Left renal cortex interstitium (tissue), 4 donors: ENCODE data around the gene DNAAF1. TPM values are rescaled to one million over a fixed set of nuclear protein-coding genes. Genes with fewer than 3 reads are reported as not detected.

ENCODE experiments used
- DNase-seq, 4 donors: peaks; one replicate each; pipeline ENCODE4 v3.0.0-alpha.2; 2013; ENCODE audit warnings: low read depth in 4 of 4, low spot score in 2 of 4, missing footprints in 1 of 4
- polyA plus RNA-seq, 4 donors: library from polyadenylated mRNA; unstranded; fragments of 120-200 nt; gene quantifications; one replicate each; pipeline ENCODE4 v1.2.1, GENCODE V29; 2013; ENCODE audit not compliant: insufficient read length in 4 of 4

Gene DNAAF1
- polyA plus RNA-seq, 4 donors, result 2.7 to 9.0 (median 5.2) TPM

DNA sequence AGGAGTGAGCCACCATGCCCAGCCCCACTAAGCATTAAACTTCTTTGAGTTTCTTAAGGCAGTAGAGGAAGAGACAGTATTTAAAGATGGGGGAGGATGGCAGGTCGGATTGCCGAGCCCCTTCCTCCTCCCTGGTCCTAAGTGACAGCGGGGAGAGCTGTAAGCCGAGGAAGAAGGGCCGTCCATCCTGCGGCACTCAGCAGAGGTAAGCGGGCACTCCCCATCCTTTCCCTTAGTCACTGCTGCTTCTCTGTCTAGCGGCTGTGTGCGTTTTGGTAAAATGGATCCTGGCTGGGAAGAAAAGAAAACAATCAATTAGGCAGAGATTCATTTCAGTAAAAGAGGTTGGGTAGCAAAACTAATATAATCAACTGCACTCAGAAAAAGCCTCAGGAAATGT lies 13.9 kb downstream of the DNAAF1 start:
- no peak for DNase-seq

GRCh38 chr16:84159800-84160199 lies 14.7 kb downstream of the DNAAF1 start:
- DNase-seq, result no peak

- DNase-seq, result no peak
These were observed 15.9 kb downstream of the DNAAF1 start for GRCh38 chr16:84161037-84161436.

GRCh38 chr16:84161801-84162200 lies 16.7 kb downstream of the DNAAF1 start:
- peak in 1 of 4 donors; percentile 44 for DNase-seq

DNA sequence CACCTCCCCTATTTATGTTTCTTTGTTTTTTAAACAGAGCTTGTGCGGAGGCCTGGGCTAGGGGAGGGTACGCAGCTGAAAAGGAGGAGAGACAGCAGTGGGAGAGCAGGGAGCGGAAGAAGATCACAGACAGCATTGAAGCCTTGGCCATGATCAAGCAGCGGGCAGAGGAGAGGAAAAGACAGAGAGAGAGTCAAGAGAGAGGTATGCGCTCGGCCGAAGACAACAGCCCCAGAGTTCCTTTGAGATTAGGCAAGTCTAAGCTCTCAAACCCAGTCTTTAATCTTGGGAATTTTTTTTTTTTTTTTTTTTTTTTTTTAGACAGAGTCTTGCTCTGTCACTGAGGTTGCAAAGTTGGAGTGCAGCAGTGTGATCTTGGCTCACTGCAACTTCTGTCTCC lies 20.6 kb downstream of the DNAAF1 start:
- DNase-seq, result no peak

- DNase-seq, result no peak
These were observed 21.9 kb downstream of the DNAAF1 start for GRCh38 chr16:84166796-84167695.

GRCh38 chr16:84169765-84170310 lies 24.7 kb downstream of the DNAAF1 start:
- DNase-seq, result no peak

DNA sequence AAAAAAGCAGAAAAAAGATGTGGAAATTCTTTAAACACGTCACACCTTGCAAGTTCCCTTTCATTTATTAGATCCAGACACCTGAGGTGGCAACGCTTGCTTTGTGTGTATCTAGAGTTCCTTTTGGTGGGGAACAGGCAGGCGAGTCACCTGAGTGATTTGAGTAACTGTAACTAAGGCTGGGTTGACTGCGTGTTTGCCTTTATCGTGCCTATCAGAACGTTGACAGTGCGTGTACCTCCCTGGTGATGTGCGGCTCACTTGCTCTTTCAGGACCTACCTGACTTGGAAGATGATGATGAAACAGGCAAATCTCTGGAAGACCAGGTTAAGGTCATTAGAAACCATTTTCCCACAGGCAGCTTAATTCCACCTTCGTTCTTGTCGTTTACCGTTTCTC lies 29.3 kb downstream of the DNAAF1 start:
- no peak for DNase-seq

- peak in 1 of 4 donors; percentile 29 for DNase-seq
These were observed 30.4 kb downstream of the DNAAF1 start for GRCh38 chr16:84175350-84176081.

DNA sequence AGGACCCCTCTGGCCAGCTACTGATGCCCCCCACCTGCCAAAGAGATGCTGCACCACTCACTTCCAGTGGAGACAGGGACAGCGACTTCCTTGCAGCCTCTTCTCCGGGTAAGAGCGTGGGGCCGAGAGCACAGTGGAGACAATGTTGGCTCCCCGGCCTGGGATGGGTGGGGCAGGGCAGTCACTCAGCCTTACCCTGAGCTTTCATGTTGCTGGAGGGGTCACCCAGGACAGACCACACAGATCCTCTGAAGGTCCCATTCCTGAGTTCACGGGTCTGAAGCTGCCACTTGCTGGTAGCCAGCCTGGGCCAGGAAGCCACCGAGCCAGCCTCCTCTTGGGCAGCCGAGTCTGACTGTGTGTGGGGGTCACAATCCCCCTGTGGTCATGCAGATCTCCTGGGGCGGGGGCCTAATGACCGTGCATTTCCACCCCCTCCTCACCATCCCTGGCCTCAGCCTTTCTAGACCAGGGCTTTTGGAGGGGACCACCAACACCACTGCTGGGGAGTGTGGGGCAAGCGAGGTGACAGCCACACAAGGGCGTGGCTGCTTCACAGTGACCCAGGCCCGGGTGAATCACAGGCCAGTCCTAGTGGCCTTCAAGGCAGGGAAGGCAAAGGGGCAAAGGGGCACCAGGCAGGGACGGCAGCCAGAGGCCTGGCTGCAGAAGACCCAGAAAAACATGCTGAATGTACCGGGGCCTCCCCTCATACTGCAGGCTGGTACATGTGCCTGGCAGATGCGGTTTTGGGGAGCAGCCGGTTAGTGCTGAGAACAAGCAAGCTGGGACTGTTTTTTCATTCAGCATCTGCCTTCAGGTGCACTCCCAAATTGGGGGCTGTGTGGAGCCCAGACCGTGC lies 31.3 kb downstream of the DNAAF1 start:
- no peak for DNase-seq

GRCh38 chr16:84177741-84178073 lies 32.6 kb downstream of the DNAAF1 start:
- no peak for DNase-seq

GRCh38 chr16:84178146-84178765 lies 33.1 kb downstream of the DNAAF1 start:
- no peak for DNase-seq

DNA sequence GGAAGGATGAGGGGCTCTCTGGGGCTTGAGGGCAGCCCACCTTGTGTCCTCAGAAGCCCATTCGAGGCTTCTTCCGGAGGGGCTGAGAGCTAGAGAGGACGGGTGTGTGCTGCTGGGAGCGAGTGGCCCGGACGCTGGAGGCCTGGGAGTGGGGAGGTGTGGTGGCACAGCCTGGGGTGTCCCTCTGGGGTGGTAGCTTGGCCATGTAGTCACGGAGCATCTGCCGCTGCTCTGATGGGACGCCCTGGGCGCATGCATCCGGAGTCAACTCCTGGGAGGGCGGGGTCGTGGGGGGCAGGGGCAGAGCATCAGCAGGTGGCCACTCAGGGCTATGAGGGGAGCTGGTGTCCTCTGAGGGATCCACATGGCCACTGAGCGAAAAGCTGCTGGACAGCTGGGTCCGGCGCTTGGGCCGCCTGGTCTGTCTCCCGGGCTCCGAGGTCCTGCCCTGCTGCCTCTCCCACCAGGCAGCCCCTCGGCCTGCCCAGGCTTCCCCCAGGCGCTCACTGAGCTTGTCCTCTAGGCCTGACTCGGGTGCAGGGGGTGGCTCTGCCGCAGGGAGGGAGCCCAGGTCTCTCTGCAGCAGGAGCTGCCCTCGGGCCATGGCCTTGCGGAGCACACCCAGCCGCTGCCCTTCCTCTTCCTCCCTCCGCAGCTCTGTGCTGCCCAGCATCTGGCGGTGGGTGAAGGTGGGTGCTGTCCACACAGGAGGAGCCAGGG lies 33.9 kb downstream of the DNAAF1 start:
- no peak for DNase-seq

GRCh38 chr16:84179612-84180320 lies 34.7 kb downstream of the DNAAF1 start:
- DNase-seq, result no peak

DNA sequence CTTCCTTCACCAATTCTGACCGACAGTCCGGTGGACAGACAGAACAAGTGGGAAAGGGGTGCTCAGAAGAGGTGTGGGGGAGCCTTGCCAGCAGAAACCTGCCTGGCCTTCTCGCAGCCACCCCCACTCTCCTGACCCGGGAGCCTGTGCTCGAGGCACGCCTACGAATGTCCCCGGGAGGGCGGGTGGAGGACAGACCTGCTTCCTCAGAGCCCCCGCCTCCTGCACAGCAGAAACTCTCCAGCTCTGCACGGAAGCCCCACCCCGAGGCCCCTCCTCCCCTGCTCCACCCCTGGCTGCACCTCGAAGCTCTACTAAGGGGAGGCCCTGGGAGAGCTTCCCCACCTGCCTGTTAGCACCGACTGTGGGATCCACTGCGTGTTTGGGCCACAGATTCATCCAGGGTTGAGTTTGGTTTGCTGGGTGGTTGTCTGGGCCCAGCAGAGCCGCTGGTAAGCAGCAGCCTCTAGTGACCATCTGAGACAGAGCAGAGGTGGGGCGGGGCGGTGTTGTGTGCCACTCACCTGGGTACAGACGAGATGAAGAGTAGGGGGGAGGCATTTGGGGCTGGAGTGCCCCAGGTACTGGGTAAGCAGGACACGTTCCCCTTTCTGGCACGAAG lies 35.5 kb downstream of the DNAAF1 start:
- DNase-seq, result no peak

- no peak for DNase-seq
These were observed 36.2 kb downstream of the DNAAF1 start for GRCh38 chr16:84181144-84181915.

DNA sequence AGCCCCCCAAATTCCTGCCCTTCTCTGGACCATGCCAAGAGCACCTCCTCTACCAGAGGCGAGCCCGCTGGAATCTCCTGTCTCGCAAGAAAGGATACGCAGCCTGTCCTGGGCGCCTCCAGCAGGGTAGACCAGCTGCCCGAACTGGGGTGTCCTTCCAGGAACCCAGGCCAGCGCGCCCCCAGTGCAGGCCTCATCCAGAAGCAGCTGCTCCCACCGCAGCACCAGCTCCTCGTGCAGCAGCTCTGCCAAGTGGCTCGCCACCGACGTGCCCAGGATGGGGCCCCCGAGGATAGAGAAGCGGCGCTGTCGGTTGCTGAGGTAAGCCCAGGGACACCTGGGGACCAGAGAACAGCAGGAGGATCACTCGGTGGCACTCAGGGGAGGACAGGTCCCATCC lies 37.0 kb downstream of the DNAAF1 start:
- DNase-seq, result no peak
